C4-2B (cell line): ENCODE data around the gene CAMK1G.

Experiments
- CTCF ChIP-seq: fragments of 450-650 bp; conservative IDR thresholded peaks from 2 replicates; pipeline ENCODE4 v1.5.1; 2017; ENCODE audit warnings: mild to moderate bottlenecking
- ZFX ChIP-seq: fragments of 450-650 bp; IDR thresholded peaks from 2 replicates; pipeline ENCODE4 v1.6.1; 2017

- no peak for TF ChIP-seq CTCF
- TF ChIP-seq ZFX: no peak
Measured at GRCh38 chr1:209567698-209568175, 15.8 kb upstream of the CAMK1G start.
